ENCODE data around the gene MXI1. TPM values are rescaled to one million over a fixed set of nuclear protein-coding genes. Genes with fewer than 3 reads are reported as not detected.
A peak's percentile ranks its signal among the peaks of the same experiment; 100 is the strongest.

MXI1 gene
- total RNA-seq, 2 experiments from 2014 or later = 24.4 to 27.5 TPM

- H3K4me1 Mint-ChIP-seq (ENCODE audit: low read depth) = peaks cover 50% of the 10 kb centered on the region
These were observed 13.8 kb downstream of the MXI1 start for GRCh38 chr10:110221044-110221720.

DNA sequence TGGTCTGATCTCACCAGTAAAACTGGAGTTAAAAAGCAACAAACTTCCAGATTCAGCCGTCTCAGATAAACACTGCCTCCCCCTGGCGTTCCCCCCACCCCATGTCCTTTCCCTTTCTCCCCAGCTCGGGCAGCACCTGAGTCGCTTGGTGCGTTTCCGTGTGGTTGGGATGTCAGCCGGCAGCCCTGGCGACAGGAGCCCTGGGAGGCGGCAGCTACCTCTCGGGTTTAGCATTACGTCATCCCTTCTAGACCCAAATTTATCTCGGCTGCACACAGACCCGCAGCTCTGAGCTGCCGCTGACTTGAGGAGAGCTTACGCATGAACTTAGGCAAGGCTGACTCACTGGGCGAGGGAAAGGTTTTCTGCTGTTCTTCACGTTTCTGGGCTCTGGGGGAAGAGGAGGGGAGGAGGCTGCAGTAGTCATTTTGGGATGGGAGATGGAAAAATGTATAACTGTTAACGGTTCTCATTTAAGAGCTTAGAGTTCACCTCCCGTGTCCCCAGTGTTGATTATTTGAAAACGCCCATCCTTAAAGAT is 14.4 kb downstream of the MXI1 start:
- H3K4me1 Mint-ChIP-seq (ENCODE audit: low read depth) = peaks cover 49% of the 10 kb centered on the region
- CTCF ChIA-PET = interaction anchor here (0.7 to 9.9 kb wide), 5 partner anchors 13 to 85 kb away, joined by 3 to 181 read pairs (median 4); partner anchors contain the start of gene MXI1
- no peaks in the 10 kb centered on the region for H3K27me3 Mint-ChIP-seq (ENCODE audit: low read depth)
- DNase-seq = peak; percentile 92
- H3K9me3 Mint-ChIP-seq = no peaks in the 10 kb centered on the region
- peak overlapping the region; percentile 72 for H3K4me3 Mint-ChIP-seq
- H3K27ac Mint-ChIP-seq = peak overlapping the region; percentile 87
- intact Hi-C loops (cut with micrococcal nuclease) = loop anchor here (1.0 to 10.0 kb wide), 5 partner anchors 10 to 337 kb away; no protein-coding TSS in a partner anchor
- H3K36me3 Mint-ChIP-seq (ENCODE audit: low read depth) = no peaks in the 10 kb centered on the region

More at GRCh38 chr10:110221044-110221720, 13.8 kb downstream of the MXI1 start:
- Mint-ChIP-seq H3K9me3 (no peaks in the 10 kb centered on the region), H3K4me3 (peak overlapping the region; percentile 72), H3K27ac (peak overlapping the region; percentile 87), H3K27me3 (ENCODE audit: low read depth) (no peaks in the 10 kb centered on the region), H3K36me3 (ENCODE audit: low read depth) (no peaks in the 10 kb centered on the region)
- CTCF ChIA-PET = interaction anchor here (0.7 to 9.9 kb wide), 6 partner anchors 12 to 85 kb away, joined by 3 to 181 read pairs (median 4); partner anchors contain the start of gene MXI1
- DNase-seq = no peak
- intact Hi-C loops (cut with micrococcal nuclease) = loop anchor here (1.0 to 10.0 kb wide), 3 partner anchors 10 to 336 kb away; no protein-coding TSS in a partner anchor

DNA sequence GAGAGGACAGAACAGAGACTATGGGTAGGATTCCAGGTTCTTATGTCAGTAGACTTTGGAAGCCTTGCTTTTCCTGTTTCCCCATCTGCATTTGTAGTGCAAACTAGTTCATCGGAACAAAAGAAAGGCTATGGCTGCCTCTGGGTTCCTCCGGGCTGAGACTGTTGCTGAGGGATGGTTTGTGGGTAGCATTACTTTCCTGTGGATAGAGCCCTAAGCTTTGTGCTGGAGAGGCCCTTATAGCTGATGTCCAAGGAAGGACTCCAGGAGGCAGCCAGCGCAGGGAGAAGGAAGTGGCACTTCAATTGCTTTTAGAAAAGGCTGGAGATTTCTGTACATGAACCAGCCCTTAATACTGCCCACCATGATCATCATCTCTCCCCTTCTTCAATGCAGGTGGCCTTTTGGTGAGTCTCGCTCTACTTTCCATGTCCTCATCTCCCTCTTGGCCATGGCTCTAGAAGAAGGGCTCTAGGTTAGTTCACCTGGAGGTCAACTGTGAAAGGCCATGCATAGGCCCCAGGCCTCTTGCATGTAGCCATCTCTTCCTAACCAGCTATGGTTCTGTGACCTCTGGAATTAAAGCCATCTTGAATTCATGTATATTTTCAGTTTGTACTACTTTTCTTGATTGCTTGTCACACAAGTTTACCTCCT is 15.4 kb downstream of the MXI1 start:
- Mint-ChIP-seq H3K27ac (peak overlapping the region; percentile 87), H3K36me3 (ENCODE audit: low read depth) (no peaks in the 10 kb centered on the region), H3K9me3 (no peaks in the 10 kb centered on the region), H3K4me3 (peak overlapping the region; percentile 72), H3K4me1 (ENCODE audit: low read depth) (peaks cover 54% of the 10 kb centered on the region), H3K27me3 (ENCODE audit: low read depth) (no peaks in the 10 kb centered on the region)
- DNase-seq = no peak
- intact Hi-C loops (cut with micrococcal nuclease) = loop anchor here (1.0 to 10.0 kb wide), 3 partner anchors 84 to 338 kb away; no protein-coding TSS in a partner anchor
- CTCF ChIA-PET = interaction anchor here (0.6 to 9.9 kb wide), 6 partner anchors 14 to 85 kb away, joined by 3 to 181 read pairs (median 3); partner anchors contain the start of gene MXI1

- intact Hi-C loops (cut with micrococcal nuclease) = loop anchor here (2.0 to 10.0 kb wide), 2 partner anchors 191 to 339 kb away; no protein-coding TSS in a partner anchor
- peaks cover 56% of the 10 kb centered on the region for H3K4me1 Mint-ChIP-seq (ENCODE audit: low read depth)
- DNase-seq = no peak
- no peaks in the 10 kb centered on the region for H3K9me3 Mint-ChIP-seq
- no peaks in the 10 kb centered on the region for H3K36me3 Mint-ChIP-seq (ENCODE audit: low read depth)
- CTCF ChIA-PET = interaction anchor here (0.6 to 9.9 kb wide), 9 partner anchors 11 to 96 kb away, joined by 3 to 181 read pairs (median 4); partner anchors contain the start of gene MXI1
- H3K27ac Mint-ChIP-seq = peak overlapping the region; percentile 73
- no peaks in the 10 kb centered on the region for H3K27me3 Mint-ChIP-seq (ENCODE audit: low read depth)
- H3K4me3 Mint-ChIP-seq = no peak overlapping the region
These were observed 16.0 kb downstream of the MXI1 start for GRCh38 chr10:110223298-110223925.

DNA sequence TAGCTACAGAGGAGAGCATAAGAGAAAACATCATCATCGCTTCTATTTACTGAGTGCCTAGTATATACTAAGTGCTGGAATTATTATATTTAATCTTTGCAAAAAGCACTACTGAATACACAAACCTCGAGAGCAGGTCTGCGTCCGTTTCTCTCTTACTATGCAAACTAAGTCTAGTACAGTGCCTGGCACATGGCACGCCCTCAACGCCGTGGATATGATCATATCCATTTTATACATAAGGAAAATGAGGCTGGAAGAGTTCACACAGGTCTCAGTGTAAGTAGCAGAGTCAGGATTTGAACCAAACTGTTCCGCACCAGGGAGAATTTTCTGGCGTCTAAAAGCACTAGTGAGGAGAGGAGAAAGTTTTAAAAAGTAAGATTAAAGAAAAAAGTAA is 17.6 kb downstream of the MXI1 start:
- Mint-ChIP-seq H3K9me3 (no peaks in the 10 kb centered on the region), H3K27me3 (ENCODE audit: low read depth) (no peaks in the 10 kb centered on the region), H3K4me1 (ENCODE audit: low read depth) (peaks cover 55% of the 10 kb centered on the region), H3K27ac (no peak overlapping the region), H3K36me3 (ENCODE audit: low read depth) (no peaks in the 10 kb centered on the region), H3K4me3 (peak overlapping the region; percentile 82)
- DNase-seq = no peak
- intact Hi-C loops (cut with micrococcal nuclease) = loop anchor here (1.0 to 10.0 kb wide), 5 partner anchors 79 to 692 kb away; partner anchors contain the start of genes BBIP1, SHOC2 and SMNDC1
- CTCF ChIA-PET = interaction anchor here (0.6 to 9.9 kb wide), 6 partner anchors 16 to 232 kb away, joined by 3 to 181 read pairs (median 5); partner anchors contain the start of gene MXI1

- Mint-ChIP-seq H3K4me1 (ENCODE audit: low read depth) (peaks cover 52% of the 10 kb centered on the region), H3K9me3 (no peaks in the 10 kb centered on the region), H3K36me3 (ENCODE audit: low read depth) (no peaks in the 10 kb centered on the region), H3K27ac (peak overlapping the region; percentile 77), H3K4me3 (peak overlapping the region; percentile 82), H3K27me3 (ENCODE audit: low read depth) (no peaks in the 10 kb centered on the region)
- DNase-seq = no peak
- CTCF ChIA-PET = interaction anchor here (0.6 to 9.9 kb wide), 5 partner anchors 10 to 233 kb away, joined by 3 to 181 read pairs (median 3); partner anchors contain the start of gene MXI1
- intact Hi-C loops (cut with micrococcal nuclease) = loop anchor here (1.0 to 10.0 kb wide), 5 partner anchors 79 to 692 kb away; partner anchors contain the start of genes BBIP1, SHOC2 and SMNDC1
These were observed 18.0 kb downstream of the MXI1 start for GRCh38 chr10:110225441-110225755.

GRCh38 chr10:110225756-110226542 is 18.5 kb downstream of the MXI1 start:
- Mint-ChIP-seq H3K4me3 (peak overlapping the region; percentile 97), H3K27me3 (ENCODE audit: low read depth) (no peaks in the 10 kb centered on the region), H3K27ac (peak overlapping the region; percentile 94), H3K9me3 (no peaks in the 10 kb centered on the region), H3K4me1 (ENCODE audit: low read depth) (peaks cover 47% of the 10 kb centered on the region), H3K36me3 (ENCODE audit: low read depth) (no peaks in the 10 kb centered on the region)
- intact Hi-C loops (cut with micrococcal nuclease) = loop anchor here (1.0 to 10.0 kb wide), 13 partner anchors 15 to 691 kb away; partner anchors contain the start of genes ADD3, BBIP1, SHOC2 and SMC3
- DNase-seq = peak; percentile 93
- CTCF ChIA-PET = interaction anchor here (0.6 to 9.9 kb wide), 4 partner anchors 10 to 58 kb away, joined by 3 to 181 read pairs (median 4); partner anchors contain the start of gene MXI1

DNA sequence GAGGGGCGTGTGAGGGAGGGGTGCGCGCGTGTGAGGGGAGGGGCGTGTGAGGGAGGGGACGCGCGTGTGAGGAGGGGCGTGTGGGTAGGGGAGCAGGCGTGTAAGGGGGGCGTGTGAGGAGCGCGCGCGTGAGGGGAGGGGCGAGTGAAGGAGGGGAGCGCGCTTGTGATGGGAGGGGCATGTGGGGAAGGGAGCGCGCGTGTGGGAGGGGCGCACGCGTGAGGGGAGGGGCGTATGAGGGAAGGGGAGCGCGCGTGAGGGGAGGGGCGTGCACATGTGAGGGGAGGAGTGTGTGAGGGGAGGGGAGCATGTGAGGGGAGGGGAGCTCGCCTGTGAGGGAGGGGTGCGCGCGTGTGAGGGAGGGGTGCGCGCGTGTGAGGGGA is 19.1 kb downstream of the MXI1 start:
- intact Hi-C loops (cut with micrococcal nuclease) = loop anchor here (1.0 to 10.0 kb wide), 10 partner anchors 15 to 691 kb away; partner anchors contain the start of genes ADD3, BBIP1, SHOC2 and SMC3
- CTCF ChIA-PET = interaction anchor here (0.6 to 9.9 kb wide), 3 partner anchors 18 to 58 kb away, joined by 3 to 181 read pairs (median 5); partner anchors contain the start of gene MXI1

GRCh38 chr10:110226926-110227641 is 19.7 kb downstream of the MXI1 start:
- H3K4me3 Mint-ChIP-seq = peak overlapping the region; percentile 97
- DNase-seq = peak; percentile 74
- H3K4me1 Mint-ChIP-seq (ENCODE audit: low read depth) = peaks cover 36% of the 10 kb centered on the region
- peak overlapping the region; percentile 44 for H3K27ac Mint-ChIP-seq
- no peaks in the 10 kb centered on the region for H3K27me3 Mint-ChIP-seq (ENCODE audit: low read depth)
- H3K36me3 Mint-ChIP-seq (ENCODE audit: low read depth) = peaks cover 2% of the 10 kb centered on the region
- CTCF ChIA-PET = interaction anchor here (0.7 to 9.9 kb wide), 2 partner anchors 18 to 52 kb away, joined by 3 to 181 read pairs; partner anchors contain the start of gene MXI1
- intact Hi-C loops (cut with micrococcal nuclease) = loop anchor here (1.0 to 10.0 kb wide), 11 partner anchors 16 to 690 kb away; partner anchors contain the start of genes ADD3, BBIP1, SHOC2 and SMC3
- H3K9me3 Mint-ChIP-seq = no peaks in the 10 kb centered on the region

More for the DNA sequence above, 19.1 kb downstream of the MXI1 start:
- peak overlapping the region; percentile 97 for H3K4me3 Mint-ChIP-seq
- no peaks in the 10 kb centered on the region for H3K9me3 Mint-ChIP-seq
- H3K27me3 Mint-ChIP-seq (ENCODE audit: low read depth) = no peaks in the 10 kb centered on the region
- peak; percentile 90 for DNase-seq
- peaks cover 42% of the 10 kb centered on the region for H3K4me1 Mint-ChIP-seq (ENCODE audit: low read depth)
- H3K27ac Mint-ChIP-seq = peak overlapping the region; percentile 76
- H3K36me3 Mint-ChIP-seq (ENCODE audit: low read depth) = no peaks in the 10 kb centered on the region

DNA sequence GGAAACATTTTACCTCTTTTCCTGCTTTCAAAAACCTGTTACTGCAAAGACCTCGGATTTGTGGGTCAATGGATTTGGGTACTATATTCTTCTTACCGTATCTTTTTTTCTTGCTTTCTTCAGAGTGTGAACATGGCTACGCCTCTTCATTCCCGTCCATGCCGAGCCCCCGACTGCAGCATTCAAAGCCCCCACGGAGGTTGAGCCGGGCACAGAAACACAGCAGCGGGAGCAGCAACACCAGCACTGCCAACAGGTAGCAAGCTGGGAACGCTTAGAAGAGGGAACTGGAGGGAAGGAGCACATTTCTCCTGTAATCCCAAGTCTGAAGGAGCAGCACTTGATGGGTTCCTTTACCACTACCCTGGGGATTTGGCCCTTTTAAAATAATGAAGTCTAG is 20.7 kb downstream of the MXI1 start:
- intact Hi-C loops (cut with micrococcal nuclease) = loop anchor here (5.0 to 10.0 kb wide), 2 partner anchors 343 to 689 kb away; partner anchors contain the start of genes BBIP1 and SHOC2
- no peak for DNase-seq
- Mint-ChIP-seq H3K4me1 (ENCODE audit: low read depth) (peaks cover 30% of the 10 kb centered on the region), H3K36me3 (ENCODE audit: low read depth) (peaks cover 6% of the 10 kb centered on the region), H3K27me3 (ENCODE audit: low read depth) (no peaks in the 10 kb centered on the region), H3K27ac (no peak overlapping the region), H3K4me3 (peak overlapping the region; percentile 52), H3K9me3 (no peaks in the 10 kb centered on the region)
- CTCF ChIA-PET = no interaction called here
